CD4-positive, alpha-beta T cell treated with Interleukin-17A for 1 hour (primary cell): Measurements from ENCODE around the gene ZNF638.
A peak's percentile ranks its signal among the peaks of the same experiment; 100 is the strongest.

Experiments used
- DNase-seq: peaks from one replicate; pipeline ENCODE4 v3.0.0-alpha.2; 2020

Gene ZNF638

DNA sequence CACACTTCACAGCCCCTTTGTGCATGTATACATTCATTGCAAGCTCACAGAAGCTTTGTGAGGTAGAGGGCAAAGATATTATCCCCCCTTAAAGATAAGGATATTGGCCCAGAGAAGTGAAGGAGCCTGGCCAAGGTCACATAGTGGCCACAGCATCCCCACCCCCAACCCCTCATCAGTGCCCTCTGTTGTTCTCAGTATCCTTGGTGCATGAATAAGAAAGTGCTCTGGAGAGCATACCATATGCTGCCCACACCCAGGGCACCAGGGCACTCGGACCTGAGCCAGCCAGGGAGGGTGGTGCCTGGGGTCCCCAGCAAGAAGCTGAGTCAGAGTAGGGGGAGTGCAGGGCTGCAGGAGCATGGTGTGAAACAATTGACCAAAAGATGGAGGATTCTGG lies 125.0 kb downstream of the ZNF638 start:
- no peak for DNase-seq

DNA sequence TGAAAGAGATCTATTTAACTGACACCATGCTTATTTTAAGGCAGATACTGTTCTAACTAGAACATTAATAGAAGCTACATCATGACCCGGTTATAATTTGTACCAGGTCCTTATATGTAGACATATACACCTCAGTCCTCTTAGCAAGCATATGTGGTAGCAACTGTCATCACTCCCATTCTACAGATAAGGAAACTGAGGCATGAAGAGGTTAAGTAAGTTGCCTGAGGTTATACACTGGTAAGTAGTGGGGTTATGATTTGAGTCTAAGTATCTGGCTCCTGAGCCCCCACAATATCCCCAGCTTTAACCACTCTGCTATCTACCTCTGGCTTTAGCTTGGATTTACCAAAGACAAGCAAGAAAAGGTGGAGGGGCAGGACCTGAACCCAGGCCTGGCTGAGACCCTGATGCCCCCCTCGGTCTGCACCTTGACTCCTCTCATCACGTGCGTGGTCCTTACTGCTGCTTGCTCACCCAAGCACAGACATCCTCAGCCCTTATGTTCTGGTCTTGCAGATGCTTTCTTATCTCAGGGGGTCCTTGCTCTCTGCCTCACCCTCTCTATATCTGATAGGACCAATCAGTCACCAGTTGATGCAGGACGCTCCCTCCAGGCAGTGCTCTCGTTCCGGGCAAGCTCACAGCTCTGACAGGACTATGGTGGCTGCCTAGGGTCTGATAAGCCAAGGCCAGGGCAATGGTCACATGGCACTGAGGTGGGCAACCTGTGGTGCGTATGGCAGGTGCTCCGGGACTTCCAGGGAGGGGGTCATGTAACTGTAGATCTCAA lies 125.7 kb downstream of the ZNF638 start:
- no peak for DNase-seq

DNA sequence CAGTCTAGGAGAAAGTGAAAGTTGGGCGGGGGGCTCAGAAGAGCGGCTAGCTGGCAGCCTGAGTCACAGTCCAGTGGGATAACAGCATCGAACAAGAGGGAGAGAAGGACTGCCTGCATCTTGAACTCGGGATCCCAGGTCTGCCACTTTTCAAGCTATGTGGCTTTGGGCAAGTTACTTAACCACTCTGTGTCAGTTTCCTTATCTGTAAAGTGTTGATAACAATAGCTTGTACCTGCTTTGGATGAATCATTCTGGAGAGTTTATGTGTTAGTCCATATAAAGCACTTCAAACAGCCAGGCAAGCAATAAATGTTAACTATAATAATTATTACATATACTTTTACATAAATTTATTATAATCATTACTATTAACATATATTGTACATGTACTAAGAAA lies 126.3 kb downstream of the ZNF638 start:
- DNase-seq: no peak

DNA sequence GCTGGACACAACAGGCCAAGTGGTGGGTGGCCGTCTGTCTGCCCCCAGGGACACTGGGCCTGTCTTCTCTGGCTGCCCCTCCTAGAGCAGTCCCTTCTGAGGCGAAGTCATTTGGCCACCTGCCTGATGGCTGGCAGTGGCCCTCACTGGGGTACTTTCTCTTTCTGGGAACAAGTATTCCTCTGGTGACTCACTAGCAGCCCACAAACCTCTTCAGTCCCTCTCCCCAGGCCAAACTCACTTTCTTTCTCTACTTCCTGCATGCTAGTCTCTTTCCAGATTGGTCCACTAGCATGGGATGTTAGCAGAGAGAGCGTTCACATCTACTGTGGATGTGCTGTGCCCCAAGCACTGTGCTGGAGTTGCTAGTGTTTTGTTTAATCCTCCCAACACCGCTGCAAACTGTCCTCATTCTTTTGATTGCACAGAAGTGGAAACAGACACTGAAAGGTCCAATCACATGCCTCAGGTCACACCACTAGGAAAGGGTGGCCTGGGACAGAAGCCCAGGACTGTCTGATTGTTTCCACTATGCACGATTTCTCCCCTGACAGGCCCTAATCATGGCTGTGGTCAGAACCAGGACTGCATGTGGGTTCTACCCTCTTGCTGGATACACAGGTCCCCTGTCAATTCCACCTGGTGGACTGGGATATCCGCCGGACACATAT lies 127.0 kb downstream of the ZNF638 start:
- DNase-seq: no peak

DNA sequence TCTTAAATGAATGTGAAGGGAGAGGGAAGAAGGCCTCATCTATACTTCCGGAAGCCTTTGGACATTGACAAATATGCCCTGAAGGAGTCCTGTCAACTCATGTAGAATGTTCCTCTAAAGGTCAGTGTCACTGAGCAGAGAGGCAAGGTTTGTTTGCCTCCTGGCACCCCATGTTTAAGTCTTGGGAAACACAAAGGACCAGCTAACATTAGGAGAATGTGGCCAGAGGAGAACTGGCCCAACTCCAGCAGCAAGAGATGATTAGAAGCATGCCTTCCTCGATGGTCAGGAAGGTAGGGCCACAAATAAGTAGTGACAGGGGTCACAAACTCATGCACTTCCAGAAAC lies 127.5 kb downstream of the ZNF638 start:
- no peak for DNase-seq

DNA sequence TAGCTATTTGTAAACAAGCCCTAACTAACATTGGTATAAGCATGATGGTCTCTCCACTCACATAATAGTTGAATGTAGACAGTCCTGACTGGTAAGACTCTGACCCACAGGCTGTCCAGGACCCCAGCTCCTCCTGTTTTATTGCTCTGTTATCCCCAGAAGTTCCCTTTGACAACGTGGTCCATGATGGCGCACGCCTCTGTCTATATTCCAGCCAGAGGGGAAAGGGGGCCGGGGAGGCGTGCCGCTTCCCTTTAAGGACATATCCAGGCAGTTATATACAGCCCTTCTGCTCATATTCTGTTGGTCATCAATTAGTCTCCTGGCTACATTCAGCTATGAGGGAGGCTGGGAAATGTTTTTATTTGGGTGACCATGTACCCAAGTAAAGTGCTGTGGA lies 128.5 kb downstream of the ZNF638 start:
- no peak for DNase-seq

DNA sequence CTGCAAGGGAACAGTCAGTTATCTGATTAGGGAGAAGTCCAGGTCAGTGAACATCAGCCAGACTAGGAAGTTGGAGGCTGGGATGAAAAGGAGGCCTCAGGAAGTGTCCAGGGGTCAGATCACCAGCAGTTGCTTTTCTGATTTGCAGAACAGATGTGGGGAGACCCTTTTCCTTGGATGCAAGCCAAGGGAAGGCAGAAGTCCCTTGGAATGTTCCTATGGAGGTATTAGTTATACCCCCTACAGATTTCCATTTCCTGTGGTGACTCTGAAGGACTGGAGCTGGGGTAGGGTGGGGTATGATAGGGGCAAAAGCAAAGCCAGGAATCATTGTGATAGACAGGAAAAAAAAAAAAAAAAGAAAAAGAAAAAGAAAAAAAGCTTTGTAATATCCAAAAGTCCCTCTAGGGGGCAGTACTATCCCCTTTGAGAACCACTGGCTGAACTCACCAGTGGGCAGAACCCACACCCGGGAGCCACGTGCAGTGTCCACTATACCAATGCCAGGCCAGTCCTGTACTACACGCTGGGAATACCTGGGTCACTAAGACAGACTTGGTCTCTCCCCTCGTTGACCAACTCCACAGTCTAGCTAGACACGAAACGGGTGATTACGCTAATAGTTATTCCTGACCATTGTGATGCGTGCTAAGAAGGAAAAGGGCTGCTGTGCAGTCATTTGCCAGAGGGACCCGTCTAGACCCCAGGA lies 129.2 kb downstream of the ZNF638 start:
- peak; percentile 13 for DNase-seq

DNA sequence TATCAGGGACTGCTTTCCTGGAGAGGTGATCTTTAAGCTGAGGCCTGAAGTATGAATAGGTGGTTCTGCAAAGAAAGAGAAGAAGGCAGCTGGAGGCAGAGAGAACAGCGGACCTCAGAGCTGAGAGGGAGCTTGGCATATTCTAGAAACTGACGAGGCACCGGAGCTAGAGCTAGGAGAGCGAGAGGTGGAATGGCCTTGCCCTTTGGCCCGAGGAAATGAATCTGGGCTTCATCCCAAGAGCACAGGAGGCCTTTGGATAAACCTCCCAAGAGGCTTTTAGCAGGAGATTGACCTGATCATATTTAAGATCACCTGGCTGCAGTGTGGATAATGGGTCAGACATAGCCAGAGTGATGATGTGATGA lies 129.7 kb downstream of the ZNF638 start:
- no peak for DNase-seq

DNA sequence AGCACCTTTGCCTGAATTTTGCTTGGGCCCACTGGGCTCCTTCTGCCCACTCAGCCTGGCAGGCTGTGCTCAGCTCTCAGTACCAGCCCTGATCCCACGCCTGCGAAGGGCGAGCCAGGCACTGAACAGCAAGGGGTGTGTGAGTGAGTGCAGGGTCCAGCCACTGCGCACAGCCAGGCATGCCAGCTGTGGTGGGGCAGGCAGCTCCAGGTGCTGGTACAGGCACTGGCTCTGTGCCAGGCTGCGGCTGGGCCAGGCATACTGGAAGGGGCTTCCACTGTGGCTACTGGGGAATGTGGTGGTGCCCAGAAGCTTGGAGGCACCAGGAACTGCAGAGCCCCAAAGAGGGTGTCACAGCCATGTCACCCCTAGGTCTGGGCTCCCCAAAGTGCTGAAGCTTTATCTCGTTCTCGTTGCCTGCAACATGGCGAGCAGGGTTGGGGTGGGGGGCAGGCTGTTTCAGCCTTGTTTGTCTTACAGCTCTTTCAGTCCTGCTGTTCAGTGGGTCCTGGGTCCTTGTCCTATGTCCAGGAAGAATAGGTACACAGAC lies 130.5 kb downstream of the ZNF638 start:
- no peak for DNase-seq

DNA sequence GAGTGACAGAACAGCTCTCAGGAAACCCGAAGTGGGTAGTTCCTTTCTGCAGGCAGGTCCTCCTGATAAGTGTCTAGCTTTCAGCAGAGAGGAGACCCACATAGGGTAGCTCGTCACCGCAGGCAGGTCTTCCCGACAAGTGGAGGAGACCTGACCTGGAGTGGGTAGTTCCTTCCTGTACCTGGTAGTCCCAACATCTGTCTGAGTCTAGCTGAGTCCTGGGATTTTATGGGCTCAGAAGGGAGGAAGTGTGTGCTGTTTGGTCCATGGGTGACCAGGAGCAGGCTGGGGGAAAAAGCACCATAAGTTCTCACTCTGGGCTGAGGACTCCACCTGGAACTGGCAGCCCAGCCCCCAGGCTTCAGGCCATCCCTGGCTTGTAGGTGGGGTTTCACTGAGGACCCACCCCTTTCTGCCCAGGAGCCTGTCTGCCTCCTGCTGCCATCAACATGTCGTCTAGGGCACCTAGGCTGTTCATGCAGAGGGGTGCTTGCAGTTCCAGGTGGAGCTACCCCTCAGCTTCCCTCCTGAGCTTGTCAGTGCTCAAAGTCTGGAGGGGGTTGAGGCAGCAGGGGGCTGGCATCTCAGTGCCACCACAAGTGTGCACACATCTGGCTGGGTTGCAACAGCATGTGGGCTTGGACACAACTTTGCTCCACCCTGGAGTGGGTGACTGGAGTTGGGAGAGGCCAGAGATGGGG lies 131.2 kb downstream of the ZNF638 start:
- no peak for DNase-seq

DNA sequence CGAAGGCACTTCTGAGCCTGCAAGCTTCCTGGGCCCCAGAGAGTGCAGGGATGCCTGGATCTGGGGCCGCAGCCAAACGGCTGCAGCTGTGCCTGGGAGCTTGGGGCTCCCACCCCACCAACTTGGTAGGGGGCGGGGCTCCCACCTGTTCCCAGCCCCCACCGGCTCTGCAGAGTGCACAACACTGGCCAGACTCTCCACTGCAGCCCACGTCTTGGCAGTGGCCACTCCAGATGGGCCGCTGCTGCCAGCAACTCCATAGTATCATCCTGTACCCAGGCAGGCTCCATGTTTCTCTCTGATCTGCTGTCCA lies 131.7 kb downstream of the ZNF638 start:
- DNase-seq: no peak

DNA sequence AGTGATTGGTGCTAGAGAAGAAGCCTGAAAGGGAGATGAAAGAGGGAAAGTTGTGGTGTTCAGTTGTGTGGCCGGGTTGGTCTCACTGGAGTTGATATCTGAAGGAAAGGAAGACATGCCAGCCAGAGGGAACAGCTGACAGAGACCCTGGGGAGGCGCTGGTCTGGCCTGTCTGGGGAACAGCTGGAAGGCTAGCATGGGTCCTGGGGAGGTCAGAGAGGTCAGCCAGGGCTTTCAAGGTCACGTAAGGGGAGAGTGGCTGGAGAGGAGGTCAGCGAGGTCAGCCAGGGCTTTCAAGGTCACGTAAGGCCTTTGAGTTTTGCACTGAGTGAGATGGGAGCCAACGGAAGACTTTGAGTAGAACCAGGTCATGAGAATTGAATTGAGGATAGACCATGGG lies 132.8 kb downstream of the ZNF638 start:
- DNase-seq: no peak

DNA sequence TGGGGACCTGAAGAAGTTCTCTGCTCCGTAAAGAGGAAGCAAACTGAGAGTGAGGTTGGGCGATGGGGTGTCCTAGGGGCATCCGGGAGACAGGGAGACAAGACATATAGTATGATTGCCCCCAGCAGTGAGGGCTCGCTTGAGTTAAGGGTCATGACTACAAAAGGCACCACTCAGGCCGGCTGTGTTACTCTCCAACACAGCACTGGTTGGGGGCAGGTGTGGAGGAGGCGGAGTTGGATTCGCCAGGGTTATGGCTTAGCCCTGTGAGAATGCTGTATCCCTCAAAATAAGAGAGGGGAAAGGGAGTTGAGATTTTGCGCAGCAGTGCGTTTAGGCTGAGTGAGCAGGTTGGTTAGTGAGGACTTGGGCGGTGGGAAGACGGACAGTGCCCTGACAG lies 133.8 kb downstream of the ZNF638 start:
- DNase-seq: no peak

DNA sequence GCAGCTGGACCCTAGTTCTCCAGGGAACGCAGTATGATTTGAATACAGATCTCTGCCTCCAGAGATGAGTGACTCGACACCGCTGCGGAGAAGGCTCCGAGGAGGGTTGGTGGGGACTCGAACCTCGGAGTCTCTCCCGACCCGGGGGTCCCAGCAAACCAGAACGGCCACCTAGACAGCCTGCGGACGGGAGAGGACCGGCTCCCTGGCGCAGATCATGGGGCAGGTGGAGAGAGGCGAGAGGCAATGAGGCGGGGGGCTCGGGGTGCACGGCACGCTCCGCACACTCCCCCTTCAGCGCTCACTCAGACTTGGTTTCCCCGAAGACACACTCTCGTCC lies 134.3 kb downstream of the ZNF638 start:
- no peak for DNase-seq

DNA sequence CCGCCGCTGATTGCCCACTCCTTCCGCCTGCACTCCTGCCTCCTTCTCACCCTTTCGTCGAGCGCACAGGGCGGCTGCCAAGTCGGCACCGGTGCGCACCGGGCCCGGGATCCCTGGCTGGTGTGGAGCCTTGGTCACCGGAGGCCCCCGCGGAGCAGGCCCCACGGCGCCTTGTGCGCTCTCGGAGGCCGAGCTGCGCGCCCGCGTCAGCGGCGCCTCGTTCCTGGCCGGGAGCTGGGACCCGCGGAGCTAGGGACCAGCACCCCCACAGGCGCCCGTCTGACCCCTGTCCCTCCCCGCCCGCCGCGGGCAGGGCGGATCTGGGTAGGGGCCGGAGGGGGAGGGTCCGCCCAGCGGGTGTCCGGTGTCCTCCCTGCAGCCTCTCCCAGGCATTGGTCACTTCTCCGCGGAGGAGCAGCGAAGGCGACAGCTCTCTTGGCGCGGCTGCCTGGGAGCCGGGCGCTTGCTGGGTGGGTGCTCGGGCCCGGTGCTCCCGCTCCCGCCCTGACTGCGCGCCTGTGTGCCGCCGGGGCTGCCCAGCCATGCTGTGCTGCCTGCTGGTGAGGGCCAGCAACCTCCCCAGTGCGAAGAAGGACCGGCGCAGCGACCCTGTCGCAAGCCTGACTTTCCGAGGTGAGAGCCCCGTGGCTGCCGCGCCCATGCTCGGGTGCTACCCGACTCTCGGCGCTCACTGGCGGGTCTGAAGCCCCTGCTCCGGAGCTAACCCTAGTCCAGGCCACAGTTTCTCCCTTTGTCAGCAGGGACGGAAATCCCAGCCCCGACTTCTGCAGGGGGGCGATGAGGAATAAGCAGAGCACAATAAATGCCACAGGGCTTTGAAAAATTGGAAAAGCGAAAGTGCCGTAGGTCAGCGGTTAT lies 135.0 kb downstream of the ZNF638 start:
- no peak for DNase-seq

DNA sequence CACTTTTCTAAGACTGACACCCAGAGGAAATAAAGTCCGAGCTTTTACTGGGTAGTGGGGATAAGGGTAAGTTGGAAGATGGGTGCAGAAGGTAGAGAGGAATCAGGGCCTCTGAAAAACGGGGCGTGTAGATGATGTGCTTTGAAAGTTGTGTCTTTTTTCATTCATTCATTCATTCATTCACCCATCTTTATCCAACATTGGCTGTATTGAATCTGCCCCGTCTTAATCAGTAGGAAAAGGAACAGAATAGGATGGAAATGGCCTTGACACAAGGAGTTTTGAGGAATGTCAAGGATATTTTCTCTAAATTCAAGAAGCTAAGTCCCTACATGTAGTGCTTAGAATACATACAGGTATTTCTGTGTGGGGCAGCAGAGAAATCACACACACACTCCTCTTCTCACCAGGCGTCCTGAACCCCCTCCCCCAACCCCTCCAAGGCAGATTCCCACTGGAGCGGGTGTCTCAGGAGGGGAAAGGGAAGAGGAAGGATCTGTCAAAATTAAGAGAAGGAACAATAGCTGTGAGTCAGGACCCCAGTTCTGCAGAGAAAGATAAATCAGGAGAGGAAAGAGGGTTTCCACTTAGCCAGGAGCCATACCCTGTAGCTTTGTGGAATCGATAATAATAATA lies 135.7 kb downstream of the ZNF638 start:
- DNase-seq: no peak

DNA sequence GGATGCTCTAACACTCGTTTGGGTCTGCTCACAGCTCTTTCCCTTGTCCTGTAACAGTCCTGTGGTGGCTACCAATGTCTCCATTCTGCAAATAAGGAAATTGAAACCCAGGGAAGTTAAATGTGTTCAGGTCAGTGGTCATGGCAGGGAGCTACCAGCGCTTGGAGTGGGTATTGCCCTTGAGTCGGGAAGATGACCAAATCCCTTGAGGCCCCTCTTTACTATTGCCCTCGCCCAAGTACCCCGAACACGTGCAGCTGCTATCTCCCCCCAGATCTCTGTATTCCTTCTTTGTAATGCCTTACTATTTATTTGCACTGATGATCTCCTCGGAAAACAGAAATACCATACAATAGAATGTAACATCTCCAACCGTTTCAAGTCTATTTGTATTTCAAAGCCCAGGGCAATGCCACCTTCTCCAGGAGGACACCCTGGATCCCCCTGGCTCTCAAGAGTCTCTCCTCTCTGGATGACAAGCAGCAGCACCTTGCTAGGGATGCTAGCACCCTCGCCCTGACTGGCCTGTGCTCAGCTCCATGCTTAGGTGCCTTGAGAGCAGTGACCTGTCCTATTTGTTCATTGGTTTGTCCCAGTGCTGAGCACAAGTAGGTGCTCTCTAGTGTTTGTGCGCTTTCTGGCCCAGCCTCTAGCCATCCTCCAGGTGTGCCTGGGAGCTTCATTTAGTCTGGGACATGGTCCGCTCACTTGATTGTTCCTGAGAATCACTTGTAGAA lies 136.9 kb downstream of the ZNF638 start:
- DNase-seq: no peak

DNA sequence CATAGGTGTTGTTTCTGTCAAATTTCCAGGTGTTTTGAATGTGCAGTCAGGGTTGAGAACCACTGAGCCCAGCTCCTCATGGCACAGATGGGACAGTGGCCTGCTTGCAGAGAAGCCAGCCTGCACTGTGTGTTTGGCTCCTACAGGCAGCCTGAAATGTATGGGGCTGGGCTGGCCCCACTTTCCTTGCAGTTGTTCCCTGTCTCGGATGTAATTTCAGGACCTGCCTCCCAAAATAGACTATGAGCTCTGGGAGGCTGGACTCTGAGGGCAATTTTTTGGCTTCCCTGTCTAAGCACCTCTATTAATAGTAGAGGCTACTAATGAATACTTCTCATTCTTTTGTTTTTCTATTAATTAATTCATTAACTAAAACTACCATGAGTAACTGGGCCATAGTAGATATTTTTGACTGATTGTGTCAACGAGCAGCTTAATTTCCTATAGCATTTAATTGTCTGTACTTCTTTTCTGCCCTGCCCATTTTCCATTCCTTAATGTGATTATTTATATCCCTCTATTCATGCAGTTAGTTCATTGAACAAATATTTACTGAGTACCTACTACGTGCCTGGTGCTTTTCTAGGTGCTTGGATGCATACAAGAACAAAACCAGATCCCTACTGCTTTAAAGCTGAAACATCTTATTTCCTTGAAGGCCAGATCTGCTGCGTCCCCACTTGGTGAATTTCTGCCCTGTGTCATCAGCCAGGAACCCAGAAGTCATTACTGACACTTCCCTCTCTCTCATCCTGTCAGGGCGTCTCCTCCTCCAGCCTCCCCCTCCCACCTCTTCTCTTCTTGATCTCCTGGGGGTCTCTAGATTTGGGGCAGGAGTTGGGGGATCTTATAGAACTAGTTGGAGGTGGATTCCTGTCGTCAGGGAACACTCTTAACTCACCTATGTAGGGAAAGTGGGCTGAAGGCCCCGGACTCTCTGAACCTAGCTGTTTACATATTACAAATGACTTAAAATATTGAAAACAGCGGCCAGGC lies 138.1 kb downstream of the ZNF638 start:
- no peak for DNase-seq

DNA sequence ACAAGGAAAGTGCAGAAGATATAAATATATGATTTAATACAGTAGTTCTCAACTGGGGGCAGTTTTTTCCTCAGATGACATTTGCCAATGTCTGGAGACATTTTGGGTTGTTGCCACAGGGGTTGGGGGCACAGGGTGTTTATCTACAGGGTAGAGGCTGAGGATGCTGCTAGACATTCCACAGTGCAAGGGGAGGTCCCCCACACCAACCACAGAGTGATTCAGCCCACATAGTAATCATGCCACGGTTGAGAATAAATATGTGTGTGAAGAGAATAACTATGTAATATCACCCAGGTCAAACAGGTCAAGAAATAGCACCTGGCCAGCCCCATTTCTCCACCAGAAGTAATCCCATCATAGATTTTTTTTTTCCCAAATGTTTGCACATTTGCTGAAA lies 139.7 kb downstream of the ZNF638 start:
- DNase-seq: no peak

DNA sequence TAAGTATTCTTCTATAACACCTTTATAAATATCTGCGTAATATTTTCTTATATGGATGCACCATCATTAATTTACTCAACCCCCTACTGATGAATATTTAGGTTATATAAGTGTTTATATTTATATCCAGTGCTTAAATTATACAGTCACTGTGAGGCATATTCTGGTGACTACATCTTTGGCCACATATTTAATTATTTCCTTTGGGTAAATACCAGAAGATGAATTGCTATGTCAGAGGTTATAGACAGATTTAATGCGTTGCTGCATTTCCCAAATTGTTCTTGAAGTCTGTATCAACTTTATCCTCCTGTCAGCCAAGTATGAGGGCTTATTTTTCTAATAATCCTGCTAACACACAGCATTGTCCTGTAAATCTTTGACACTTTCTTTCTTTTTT lies 140.4 kb downstream of the ZNF638 start:
- no peak for DNase-seq
